ENCODE measurements around the gene AFAP1.
"Not testable (repeated sequence)": the region's sequence is repeated elsewhere in the genome, so short reads cannot be mapped to it uniquely, and the experiment has no call there.

The AFAP1 gene

DNA sequence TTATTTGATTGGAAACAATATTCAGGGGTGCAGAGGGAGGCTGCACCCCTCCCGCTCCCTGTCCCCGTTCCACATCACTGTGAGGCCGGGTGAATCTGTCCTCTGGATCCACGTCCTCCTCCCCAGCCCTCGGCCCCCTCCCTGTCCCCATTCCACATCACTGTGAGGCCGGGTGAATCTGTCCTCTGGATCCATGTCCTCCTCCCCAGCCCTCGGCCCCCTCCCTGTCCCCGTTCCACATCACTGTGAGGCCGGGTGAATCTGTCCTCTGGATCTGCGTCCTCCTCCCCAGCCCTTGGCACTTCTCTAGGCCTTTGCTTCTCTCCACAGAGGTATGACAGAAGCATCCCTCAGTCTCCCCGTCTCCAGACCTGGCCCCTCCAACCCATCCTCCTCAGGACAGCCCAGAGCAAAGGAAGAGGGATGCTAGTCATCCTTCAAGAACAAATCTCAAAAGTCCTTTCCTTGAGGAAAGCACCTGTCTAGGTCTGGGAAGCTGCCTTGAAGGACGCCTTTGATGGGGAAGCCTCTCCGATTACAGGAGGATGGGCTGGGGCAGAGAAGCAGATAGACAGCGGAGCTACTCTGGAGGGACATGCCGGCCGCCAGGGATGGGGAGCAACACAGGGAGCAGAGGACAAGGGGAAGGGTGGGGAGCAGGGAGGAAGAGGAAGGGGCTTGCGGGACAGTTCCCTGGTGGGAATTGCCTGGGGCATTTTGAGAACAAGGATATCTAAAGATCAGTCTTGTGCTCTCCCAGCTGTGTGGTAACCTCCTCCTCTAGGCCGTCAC is 10.8 kb upstream of the AFAP1 start:
- in situ Hi-C loops (cut with HindIII; ENCODE audit: low pct_unique_long_range_greater_than_20kb, low sequenced_read_pairs), result no loop called here
- no peak for DNase-seq (ENCODE audit: low read depth in 1 of 2, low spot score in 1 of 2)
- TF ChIP-seq JUND (IDR thresholded peaks at IDR 0.05; ENCODE audit: low read depth), result no peak

DNA sequence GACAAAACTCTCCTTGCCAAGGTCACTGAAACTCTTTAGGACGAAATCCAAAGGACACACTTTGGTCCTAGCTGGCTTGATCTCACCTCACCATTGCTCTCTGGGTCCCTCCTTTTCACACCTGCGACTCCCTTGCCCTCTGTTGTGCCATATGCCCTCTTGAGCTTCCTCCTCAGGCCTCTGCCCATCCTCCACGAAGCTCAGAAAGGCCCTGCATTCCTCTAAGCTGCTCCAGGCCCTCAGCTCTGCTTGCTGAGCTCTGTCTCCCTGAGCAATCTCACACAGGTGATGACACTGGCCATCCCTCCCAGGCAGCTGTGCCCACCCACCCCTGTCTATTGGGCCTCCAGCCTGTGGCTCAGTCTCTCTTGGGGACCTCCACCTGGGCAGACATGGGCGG is 10.1 kb upstream of the AFAP1 start:
- in situ Hi-C loops (cut with HindIII; ENCODE audit: low pct_unique_long_range_greater_than_20kb, low sequenced_read_pairs), result no loop called here
- no peak for DNase-seq (ENCODE audit: low read depth in 1 of 2, low spot score in 1 of 2)
- TF ChIP-seq JUND (IDR thresholded peaks at IDR 0.05; ENCODE audit: low read depth), result no peak

DNA sequence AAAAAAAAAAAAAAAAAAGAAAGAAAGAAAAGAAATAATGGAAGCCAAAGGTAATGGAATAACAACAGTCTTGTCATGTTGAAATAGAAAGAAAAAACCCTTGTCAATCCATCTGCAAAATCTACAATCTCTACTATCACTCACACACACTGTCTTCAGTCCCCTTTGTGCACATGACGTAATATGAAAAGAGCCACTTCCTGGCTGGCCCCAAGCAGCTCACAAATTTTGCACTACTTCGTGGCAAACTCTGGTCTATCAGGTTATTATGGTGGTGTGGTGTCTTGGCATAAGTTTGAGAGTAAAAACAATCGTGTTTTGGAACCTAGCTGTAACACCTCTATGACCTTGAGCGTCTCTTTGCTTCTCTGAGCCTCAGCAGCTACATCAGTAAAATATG is 8.3 kb upstream of the AFAP1 start:
- no peak for TF ChIP-seq JUND (IDR thresholded peaks at IDR 0.05; ENCODE audit: low read depth)
- in situ Hi-C loops (cut with HindIII; ENCODE audit: low pct_unique_long_range_greater_than_20kb, low sequenced_read_pairs), result no loop called here
- no peak for DNase-seq (ENCODE audit: low read depth in 1 of 2, low spot score in 1 of 2)

DNA sequence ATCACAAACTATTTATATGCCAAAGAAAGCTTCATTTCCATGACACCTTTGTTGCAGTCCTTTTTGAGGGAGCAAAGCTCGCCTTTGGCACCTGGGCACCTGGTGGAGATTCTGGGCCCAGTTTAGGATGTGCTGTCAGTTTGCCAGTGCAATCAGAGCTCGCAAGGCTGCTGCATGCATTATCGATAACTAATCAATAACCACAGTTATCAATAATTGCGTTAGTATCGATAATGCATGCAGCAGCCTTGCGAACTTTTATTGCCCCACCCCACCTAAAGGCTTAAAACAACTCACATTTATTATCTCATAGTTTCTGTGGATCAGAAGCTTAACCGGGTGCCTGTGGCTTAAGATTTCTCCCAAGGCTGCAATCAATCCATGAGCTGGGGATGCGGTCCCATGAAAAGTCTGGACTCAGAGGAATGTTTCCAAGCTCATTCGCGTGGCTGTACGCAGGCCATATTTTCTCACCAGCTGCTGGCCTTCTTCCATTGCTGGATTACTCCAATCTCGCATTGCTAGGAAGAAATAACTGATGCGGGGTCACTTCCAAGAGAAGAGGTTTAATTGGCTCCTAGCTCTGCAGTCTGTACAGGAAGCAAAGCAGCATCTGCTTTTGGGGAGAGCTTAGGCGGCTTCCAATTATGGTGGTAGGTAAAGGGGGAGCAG is 6.2 kb upstream of the AFAP1 start:
- TF ChIP-seq JUND (IDR thresholded peaks at IDR 0.05; ENCODE audit: low read depth), result no peak
- DNase-seq (ENCODE audit: low read depth in 1 of 2, low spot score in 1 of 2), result no peak
- in situ Hi-C loops (cut with HindIII; ENCODE audit: low pct_unique_long_range_greater_than_20kb, low sequenced_read_pairs), result no loop called here

DNA sequence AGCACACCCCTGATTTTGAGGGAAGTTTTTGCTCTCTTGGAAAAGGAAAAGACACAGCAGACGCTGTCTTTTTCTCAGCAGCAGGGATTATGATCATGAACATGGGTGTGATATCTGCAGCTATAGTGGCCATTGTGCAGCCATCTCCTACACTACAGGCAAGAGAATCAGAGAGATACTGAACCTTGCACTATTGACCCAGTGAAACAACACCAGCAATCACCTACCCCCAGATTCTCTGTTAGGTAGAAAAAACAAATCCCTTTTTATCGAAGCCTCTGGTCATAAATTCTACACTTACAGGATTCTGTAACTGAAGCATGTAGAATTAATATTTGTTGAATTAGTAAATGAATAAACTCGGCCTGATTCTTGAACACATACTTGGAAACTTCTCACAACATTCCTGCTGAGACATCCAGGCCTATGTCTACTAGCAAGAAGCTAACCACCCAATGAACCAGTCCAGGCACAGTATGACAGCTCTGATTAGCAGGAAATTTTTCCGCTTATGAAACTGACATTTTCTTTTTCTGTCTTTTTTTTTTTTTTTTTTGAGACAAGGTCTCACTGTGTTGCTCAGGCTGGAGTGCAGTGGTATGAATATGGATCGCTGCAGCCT is 5.0 kb upstream of the AFAP1 start:
- DNase-seq (ENCODE audit: low read depth in 1 of 2, low spot score in 1 of 2), result no peak
- in situ Hi-C loops (cut with HindIII; ENCODE audit: low pct_unique_long_range_greater_than_20kb, low sequenced_read_pairs), result no loop called here
- TF ChIP-seq JUND (IDR thresholded peaks at IDR 0.05; ENCODE audit: low read depth), result no peak

DNA sequence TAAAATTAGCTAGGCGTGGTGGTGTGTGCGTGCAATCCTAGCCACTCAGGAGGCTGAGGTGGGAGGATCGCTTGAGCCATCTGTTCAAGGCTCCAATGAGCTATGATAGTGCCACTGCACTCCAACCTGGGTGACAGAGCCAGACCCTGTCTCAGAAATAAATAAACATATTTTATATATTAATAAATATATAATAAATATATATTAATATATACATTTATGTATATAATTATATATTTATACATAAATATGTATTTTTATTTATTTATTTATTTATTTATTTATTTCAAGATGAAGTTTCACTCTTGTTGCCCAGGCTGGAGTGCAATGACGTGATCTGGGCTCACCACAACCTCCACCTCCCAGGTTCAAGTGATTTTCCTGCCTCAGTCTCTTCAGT is 4.0 kb upstream of the AFAP1 start:
- in situ Hi-C loops (cut with HindIII; ENCODE audit: low pct_unique_long_range_greater_than_20kb, low sequenced_read_pairs); DNase-seq (ENCODE audit: low read depth in 1 of 2, low spot score in 1 of 2): not testable (repeated sequence)

DNA sequence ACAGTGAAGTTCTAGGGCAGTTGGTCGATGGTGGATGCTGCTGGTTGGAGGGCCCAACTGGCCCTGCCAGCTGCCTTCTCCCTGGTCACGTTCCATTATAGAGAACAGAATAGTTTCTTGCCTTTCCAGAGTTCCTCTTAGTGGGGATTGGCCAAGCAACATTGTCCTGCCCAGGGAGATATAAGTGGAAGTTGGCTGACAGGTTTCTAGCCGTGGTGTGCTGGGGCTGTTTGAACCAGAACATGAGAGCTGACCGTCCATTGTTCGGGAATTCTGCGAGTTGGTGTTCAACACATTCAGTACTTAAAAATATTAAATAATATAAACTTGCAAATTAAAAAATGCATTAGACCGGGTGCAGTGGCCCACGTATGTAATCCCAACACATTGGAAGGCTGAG is 3.5 kb upstream of the AFAP1 start:
- TF ChIP-seq JUND (IDR thresholded peaks at IDR 0.05; ENCODE audit: low read depth), result no peak
- in situ Hi-C loops (cut with HindIII; ENCODE audit: low pct_unique_long_range_greater_than_20kb, low sequenced_read_pairs), result no loop called here
- no peak for DNase-seq (ENCODE audit: low read depth in 1 of 2, low spot score in 1 of 2)

DNA sequence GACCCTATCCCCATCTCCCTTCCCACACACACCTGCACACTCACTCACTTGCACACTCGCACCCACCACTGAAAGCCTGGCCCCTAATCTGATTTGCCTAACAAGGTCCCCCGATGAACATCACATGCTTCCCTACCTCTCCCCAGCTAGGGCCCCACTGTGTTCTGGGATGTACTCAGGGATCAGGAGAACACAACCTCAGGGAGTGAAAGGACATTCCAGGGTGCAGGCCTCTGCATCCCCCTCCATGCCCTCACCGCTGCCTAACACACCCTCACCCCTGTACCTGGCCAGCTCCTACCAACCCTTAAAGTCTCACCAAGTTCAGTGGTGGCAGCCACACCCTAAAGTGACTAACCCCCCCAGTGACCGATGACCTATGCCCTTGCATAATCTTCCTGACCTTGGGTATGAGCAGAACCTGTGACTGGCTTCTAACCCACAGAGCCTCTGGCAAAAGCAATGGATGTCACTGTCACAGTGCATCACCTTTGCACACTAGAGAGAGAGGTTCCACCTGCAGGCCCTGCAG is 2.4 kb upstream of the AFAP1 start:
- in situ Hi-C loops (cut with HindIII; ENCODE audit: low pct_unique_long_range_greater_than_20kb, low sequenced_read_pairs), result no loop called here
- DNase-seq (ENCODE audit: low read depth in 1 of 2, low spot score in 1 of 2), result no peak
- no peak for TF ChIP-seq JUND (IDR thresholded peaks at IDR 0.05; ENCODE audit: low read depth)

DNA sequence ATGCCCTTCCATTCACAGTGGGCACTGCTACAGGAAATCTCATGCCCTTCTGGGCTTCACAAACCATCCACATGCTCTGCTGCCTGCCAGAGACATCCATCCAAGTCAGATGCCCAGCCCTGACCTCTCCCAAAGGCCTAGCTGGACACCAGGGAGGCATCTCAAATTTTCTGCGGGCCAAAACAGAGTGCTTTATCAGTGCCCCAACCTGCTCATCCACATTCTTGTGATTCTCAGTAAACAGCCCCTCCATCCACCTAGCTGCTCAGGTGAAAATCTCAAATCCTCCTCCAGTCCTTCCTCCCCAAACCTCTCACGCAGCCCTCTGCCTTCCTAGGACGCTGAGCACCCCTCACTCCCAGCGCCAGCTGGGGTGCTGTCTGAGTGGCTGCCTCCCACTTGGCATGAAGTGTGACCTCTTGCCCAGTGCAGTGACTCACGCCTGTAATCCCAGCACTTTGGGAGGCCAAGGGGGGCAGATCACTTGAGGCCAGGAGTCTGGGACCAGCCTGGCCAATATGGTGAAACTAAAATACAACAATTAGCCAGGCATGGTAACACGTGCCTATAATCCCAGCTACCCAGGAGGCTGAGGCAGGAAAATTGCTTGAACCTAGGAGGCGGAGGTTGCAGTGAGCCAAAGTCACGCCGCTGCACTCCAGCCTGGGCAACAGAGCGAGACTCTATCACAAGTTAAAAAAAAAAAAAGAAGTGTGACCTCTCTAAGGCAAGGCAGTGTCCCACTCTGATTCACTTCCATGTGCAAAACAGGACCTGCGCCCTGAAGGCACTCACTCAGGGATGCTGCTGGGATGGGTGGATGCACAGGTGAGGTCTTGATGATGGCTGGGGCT is 1.7 kb upstream of the AFAP1 start:
- in situ Hi-C loops (cut with HindIII; ENCODE audit: low pct_unique_long_range_greater_than_20kb, low sequenced_read_pairs), result no loop called here
- peak in 1 of 2 experiments; percentile 37 for DNase-seq (ENCODE audit: low read depth in 1 of 2, low spot score in 1 of 2)
- no peak for TF ChIP-seq JUND (IDR thresholded peaks at IDR 0.05; ENCODE audit: low read depth)

DNA sequence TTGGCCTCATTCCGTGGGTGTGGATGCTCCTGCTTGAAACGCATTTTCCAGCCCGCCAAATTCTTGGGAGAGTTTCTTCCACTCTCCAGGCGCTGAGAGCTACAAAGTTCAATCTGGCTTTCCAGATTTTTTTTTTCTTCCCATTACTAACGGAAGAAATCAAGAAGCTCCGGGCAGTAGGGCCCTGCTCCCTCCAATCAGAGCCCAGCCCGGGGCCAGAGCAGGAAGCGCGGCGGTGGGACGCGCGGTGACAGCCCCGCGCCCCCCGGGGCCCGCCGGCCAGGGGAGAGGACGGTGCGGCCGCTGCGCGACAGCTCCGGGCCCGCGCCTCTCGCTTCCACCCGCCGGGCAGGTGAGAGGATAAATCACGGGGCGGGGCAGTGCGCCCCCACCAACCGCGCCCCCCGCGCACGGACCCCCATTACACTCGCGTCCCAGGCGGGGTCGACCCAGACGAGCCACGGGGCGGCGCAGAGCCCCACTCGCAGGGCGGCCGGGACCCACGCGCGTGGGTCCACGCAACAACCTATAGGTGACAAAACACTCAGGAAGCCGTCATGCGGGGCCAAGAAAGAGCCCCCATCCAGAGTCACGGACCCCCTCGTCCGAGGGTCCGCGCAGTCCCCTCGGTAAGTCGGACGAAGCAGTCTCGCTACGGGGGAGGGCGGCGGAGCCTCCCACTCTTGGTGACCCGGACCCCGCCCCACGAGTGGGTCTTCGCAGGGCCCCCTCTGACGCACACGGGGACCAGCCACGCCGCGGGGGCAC is 868 bp downstream of the AFAP1 start:
- no peak for DNase-seq (ENCODE audit: low read depth in 1 of 2, low spot score in 1 of 2)
- in situ Hi-C loops (cut with HindIII; ENCODE audit: low pct_unique_long_range_greater_than_20kb, low sequenced_read_pairs), result no loop called here
- no peak for TF ChIP-seq JUND (IDR thresholded peaks at IDR 0.05; ENCODE audit: low read depth)

DNA sequence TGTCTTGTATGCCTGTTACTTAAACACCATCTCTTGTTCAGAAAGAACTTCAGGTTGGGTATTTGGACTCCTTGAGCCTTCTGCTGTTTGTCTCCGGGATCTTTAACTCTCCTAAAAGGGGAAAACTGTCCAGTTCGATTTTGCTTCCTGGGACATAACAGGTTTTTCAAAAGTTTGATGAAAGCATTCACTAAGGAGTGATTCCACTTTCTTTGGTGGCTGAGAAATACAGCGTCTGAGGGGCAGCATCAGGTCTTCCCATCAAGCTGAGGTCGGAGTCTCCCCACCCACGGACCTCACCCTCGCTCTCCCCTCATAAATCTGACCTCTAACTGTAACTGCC is 1.4 kb downstream of the AFAP1 start:
- in situ Hi-C loops (cut with HindIII; ENCODE audit: low pct_unique_long_range_greater_than_20kb, low sequenced_read_pairs), result no loop called here
- no peak for DNase-seq (ENCODE audit: low read depth in 1 of 2, low spot score in 1 of 2)
- no peak for TF ChIP-seq JUND (IDR thresholded peaks at IDR 0.05; ENCODE audit: low read depth)

DNA sequence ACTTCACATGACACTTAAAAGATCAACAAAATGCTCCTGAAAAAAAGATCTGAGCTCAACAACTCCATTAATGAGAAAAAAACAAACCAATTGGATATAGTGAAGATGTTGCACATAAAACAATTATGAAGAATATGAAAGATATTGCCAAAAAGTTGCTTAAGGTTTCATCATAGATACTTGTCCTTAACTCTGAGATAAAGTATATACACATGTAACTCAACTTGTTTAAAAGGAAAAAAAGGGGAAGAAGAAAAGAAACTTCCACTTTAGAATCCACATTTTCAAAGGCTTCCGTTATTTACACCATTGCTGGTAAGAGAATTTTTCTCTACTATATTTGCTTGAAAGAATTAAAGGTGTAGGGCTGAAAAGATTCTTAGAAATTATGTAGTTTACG is 2.7 kb downstream of the AFAP1 start:
- in situ Hi-C loops (cut with HindIII; ENCODE audit: low pct_unique_long_range_greater_than_20kb, low sequenced_read_pairs), result no loop called here
- no peak for TF ChIP-seq JUND (IDR thresholded peaks at IDR 0.05; ENCODE audit: low read depth)
- no peak for DNase-seq (ENCODE audit: low read depth in 1 of 2, low spot score in 1 of 2)

Data from T47D (cell line).